Hypothalamus (tissue), 51 donors: Measurements from ENCODE around the gene CPSF3.
A peak's percentile ranks its signal among the peaks of the same experiment; 100 is the strongest.

Experiments
- DNase-seq, 51 donors: peaks; one replicate each; lab custom pipeline; 2025; lab: John Stamatoyannopoulos, UW

CPSF3 gene

GRCh38 chr2:9416962-9417316, 6.5 kb upstream of the CPSF3 start:
- DNase-seq: no peak

GRCh38 chr2:9417725-9418124, 5.7 kb upstream of the CPSF3 start:
- no peak for DNase-seq

DNA sequence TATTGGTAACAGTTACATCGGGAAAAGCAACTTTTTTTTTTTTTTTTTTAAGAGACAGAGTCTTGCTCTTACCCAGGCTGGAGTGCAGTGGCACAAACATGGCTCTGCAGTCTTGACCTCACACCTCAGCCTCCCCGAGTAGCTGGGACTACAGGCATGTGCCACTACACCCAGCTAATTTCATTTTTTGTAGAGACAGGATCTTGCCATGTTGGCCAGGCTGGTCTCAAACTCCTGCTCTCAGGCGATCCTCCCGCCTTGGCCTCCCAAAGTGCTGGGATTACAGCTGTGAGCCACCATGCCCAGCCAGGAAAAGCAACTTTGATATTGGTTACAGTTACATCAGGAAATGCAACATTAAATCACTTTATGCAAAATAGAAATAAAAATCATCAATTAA, 4.7 kb upstream of the CPSF3 start:
- no peak for DNase-seq

- no peak for DNase-seq
These were observed 3.9 kb upstream of the CPSF3 start for GRCh38 chr2:9419541-9419940.

GRCh38 chr2:9420495-9420894, 3.0 kb upstream of the CPSF3 start:
- no peak for DNase-seq

DNA sequence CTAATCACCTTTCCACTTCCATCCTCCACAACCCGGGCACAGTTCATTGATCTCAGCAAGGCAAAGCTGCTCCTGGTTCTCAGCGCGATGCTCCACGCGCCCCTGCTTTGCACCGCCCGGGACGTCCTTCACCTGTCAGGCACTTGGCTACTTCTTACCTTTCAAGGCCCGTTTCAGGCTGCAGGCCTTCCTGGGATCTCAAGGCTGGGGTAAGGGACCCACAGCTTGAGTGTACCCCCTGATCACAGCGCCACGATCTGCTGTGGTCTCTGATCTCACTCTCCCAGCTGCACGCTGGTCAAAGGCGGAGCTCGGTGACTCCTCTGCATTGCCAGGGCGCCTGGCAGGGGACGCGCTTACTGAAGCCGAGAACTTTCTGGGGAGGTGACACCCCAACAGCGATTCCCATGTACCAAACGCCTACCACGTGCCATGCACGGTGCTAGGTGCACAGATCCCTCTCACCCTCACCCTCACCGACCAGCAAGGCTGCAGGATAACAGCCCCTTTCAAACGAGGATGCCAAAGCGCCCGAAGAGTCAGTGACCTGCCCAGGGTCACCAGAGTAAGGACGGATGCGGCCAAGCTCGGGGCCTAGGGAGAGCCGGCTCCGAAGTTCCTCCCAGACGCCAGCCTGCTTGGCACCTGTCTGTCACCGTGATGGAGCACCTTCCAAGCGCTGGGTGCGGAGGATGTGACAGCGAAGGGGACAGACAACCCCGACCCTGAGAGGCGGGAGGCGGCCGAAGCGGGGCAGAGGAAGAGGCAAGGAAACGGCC, 944 bp upstream of the CPSF3 start:
- DNase-seq: peak in 44 of 51 donors; percentile 19 to 77 (median 46)

DNA sequence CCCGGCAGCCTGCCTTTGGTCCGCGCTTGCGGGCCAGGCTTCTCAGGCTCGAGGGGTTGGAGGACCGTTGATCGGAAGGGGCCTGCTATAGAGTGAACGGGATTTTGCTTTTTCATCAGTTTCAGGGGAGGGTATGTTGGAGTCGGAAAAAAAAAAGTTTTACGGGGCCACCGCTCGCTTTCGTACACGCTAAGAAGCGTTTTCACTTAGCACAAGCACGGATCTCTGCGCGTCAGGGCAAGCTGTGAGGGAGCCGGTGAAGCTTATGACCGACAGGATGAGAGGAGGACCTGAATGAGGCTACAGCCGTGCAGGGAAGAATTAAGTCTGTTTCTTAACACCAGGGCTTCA, 443 bp downstream of the CPSF3 start:
- no peak for DNase-seq

GRCh38 chr2:9424447-9425164, 1.2 kb downstream of the CPSF3 start:
- no peak for DNase-seq

- DNase-seq: no peak
These were observed 5.6 kb downstream of the CPSF3 start for GRCh38 chr2:9428965-9429577.

GRCh38 chr2:9430316-9431293, 7.2 kb downstream of the CPSF3 start:
- DNase-seq: peak in 1 of 51 donors; percentile 4

- DNase-seq: no peak
These were observed 11.0 kb downstream of the CPSF3 start for GRCh38 chr2:9434489-9434888.

DNA sequence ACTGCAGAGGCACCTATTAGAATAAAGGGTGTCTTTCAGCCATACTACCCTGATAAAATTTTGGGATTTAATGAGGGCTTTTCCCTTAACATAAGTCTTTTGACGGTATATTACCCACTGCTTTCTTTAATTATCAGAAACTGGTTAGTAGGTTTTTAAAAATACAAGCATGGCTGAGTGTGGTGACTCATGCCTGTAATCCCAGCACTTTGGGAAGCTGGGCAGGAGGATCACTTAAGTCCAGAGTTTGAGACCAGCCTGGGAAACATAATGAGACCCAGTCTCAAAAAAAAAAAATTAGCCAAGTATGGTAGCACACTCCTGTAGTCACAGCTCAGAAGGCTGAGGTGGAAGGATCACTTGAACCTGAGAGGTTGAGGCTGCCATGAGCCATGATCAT, 16.1 kb downstream of the CPSF3 start:
- DNase-seq: no peak

DNA sequence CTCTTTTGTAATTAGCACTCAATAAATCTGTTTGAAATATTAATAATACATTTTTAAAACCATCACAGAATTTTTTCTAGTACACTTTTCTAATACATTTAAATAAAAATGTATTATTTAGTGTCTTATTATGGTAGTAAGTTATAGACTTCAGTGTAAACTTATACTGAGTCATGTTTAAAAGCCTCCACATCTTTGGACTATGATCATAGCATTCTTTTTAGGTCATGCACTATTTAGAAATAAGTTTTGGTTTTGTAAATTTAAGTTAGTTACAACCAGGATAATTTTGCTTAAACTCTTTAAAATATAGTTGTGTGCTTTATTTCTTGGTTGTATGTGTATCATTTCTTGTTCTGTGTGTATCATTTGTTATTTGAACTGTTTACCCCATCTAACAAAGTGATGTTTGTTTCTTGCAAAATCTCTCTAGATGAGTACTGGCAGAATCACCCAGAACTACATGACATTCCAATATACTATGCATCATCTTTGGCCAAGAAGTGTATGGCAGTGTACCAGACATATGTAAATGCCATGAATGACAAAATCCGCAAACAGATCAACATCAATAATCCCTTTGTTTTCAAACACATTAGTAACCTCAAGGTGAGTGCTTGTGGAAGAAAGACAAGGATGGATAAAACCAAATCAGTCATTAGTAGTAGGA, 16.7 kb downstream of the CPSF3 start:
- DNase-seq: peak in 2 of 51 donors; percentile 10 to 23

DNA sequence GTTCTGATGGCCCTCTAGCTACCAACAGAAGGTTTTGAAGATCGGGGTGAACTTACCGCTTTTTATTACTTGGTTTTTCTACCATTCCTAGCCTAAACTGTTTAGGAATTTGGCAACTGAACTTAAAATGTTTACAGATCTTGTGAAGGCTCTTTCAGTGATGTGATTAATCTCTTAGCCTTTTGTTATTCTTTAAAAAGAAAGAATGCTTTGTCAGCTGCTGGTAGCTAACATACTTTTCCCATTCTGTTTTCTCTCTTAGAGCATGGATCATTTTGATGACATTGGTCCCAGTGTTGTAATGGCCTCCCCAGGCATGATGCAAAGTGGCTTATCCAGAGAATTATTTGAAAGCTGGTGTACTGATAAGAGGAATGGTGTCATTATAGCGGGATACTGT, 18.1 kb downstream of the CPSF3 start:
- DNase-seq: peak in 1 of 51 donors; percentile 11

DNA sequence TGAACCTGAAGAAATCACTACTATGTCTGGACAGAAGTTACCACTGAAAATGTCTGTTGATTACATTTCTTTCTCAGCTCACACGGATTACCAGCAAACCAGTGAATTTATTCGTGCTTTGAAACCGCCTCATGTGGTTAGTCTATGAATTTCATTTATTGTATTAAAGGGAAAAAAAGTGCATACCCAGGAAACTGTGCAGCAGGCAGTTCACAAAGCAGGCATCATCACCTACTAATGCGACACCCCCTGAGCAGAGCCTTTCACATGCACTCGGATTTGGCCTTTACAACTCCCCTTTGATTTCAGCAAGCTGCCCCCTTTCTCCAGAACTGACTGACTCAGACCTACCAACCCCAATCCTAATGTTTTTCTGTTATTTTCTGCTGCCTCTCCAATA, 20.1 kb downstream of the CPSF3 start:
- DNase-seq: no peak

GRCh38 chr2:9445089-9445488, 21.6 kb downstream of the CPSF3 start:
- DNase-seq: no peak

DNA sequence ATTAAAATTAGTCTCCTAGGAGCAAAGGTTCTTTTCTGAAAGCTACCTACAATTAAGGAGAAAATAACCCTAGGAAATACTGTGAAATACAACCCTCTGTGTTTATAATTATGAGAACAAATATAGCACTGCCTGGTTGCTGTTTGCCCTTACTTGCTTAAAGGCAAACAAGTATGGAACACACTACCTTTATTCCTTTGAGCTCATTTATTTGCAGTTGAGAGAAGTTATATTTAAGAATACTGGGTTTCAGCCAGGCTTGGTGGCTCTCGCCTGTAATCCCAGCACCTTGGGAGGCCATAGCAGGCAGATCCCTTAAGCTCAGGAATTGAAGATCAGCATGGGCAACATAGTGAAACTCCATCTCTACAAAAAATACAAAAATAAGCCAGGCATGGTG, 27.8 kb downstream of the CPSF3 start:
- no peak for DNase-seq

DNA sequence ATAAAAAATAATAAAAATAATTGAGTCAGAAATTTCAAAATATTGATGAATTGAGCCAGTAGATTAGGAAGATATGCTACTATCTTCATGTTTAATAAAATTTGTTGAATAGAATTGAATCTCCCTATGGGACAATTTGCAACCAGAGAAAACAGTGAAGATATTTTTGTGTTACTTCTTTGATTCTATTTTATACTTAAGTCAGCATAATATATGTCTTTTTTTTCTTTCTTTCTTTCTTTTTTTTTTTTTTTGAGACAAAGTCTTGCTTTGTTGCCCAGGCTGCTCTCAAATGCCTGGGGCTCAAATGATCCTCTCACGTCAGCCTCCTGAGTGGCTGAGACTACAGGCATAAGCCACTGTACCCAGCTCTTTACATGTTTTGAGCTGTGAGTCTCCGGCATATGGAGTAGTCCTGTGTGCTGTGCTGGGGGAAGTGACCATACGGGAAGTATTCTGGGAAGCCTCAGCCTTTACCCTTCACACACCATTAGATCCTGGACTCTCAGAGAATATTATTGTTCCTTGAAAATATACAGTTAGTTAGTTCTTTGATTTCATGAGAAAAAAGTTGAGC, 37.1 kb downstream of the CPSF3 start:
- no peak for DNase-seq

DNA sequence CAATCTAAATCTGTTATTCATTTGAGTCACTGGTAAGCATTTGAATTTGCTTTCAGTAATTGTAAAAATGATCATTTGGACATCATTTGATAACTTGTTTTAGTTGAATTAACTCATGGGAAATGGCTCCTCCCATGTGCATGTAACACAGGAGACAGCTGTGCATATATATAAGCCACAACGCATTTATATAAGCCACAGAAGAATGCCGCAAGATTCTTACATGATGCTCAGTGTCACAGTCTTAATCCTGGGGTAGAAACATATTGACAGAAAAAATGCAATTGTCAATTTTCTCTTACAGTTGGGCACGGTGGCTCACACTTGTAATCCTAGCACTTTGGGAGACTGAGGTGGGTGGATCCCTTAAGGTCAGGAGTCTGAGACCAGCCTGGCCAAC, 37.6 kb downstream of the CPSF3 start:
- DNase-seq: no peak

DNA sequence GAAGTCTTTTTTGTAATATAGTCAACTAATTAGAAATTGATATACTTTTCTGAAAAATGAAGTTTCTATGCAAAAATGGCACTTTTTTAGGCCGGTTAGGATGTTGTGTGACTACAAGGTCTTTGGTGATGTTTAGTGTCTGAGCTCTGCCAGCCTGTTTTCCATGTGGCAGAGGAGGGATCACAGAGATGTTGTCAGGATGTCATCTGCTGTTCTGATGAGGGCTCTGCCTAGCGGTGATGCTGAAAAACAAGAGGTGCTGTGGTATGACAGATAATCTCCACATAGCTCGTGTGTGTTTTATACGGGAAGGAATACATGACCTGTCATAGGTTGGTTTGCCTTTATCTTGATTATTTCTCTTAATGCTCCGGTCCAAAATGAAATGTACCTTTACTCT, 38.9 kb downstream of the CPSF3 start:
- DNase-seq: peak in 1 of 51 donors; percentile 7
